HG02884 (cell line): Measurements from ENCODE around the gene CRB2.

Experiments used
- ATAC-seq: cut with Tn5 transposase; IDR thresholded peaks from one replicate; pipeline ENCODE4 v1.9.1; 2021; ENCODE audit warnings: mild to moderate bottlenecking, moderate library complexity; ENCODE audit not compliant: unreplicated experiment

CRB2 gene

GRCh38 chr9:123346826-123347225, 9.2 kb upstream of the CRB2 start:
- ATAC-seq: no peak

- no peak for ATAC-seq
Measured at GRCh38 chr9:123347289-123348060, 8.5 kb upstream of the CRB2 start.

GRCh38 chr9:123348317-123348992, 7.5 kb upstream of the CRB2 start:
- no peak for ATAC-seq

GRCh38 chr9:123349033-123349432, 7.0 kb upstream of the CRB2 start:
- ATAC-seq: no peak

GRCh38 chr9:123349691-123350480, 6.1 kb upstream of the CRB2 start:
- peak; percentile 67 for ATAC-seq

- ATAC-seq: no peak
Measured at GRCh38 chr9:123350590-123351310, 5.2 kb upstream of the CRB2 start.

GRCh38 chr9:123353041-123353440, 3.0 kb upstream of the CRB2 start:
- ATAC-seq: no peak

- peak; percentile 56 for ATAC-seq
Measured at GRCh38 chr9:123353984-123354591, 1.9 kb upstream of the CRB2 start.

GRCh38 chr9:123354806-123355508, 1.0 kb upstream of the CRB2 start:
- ATAC-seq: no peak

- ATAC-seq: no peak
Measured at GRCh38 chr9:123356851-123357742, 1.1 kb downstream of the CRB2 start.

GRCh38 chr9:123357743-123358059, 1.7 kb downstream of the CRB2 start:
- ATAC-seq: no peak

GRCh38 chr9:123358181-123358905, 2.3 kb downstream of the CRB2 start:
- ATAC-seq: no peak

GRCh38 chr9:123359106-123359505, 3.1 kb downstream of the CRB2 start:
- ATAC-seq: no peak

- no peak for ATAC-seq
Measured at GRCh38 chr9:123359546-123359945, 3.5 kb downstream of the CRB2 start.

GRCh38 chr9:123360161-123361085, 4.4 kb downstream of the CRB2 start:
- ATAC-seq: no peak

- ATAC-seq: no peak
Measured at GRCh38 chr9:123361086-123361730, 5.2 kb downstream of the CRB2 start.
